H1 (cell line): ENCODE data around the gene FMNL2. TPM values are rescaled to one million over a fixed set of nuclear protein-coding genes. Genes with fewer than 3 reads are reported as not detected.

ENCODE experiments used
- CTCF ChIA-PET: fragments of 300-600 bp; sonication (Branson Sonifier 250); formaldehyde crosslinking; loops from one replicate; lab custom pipeline; 2021; ENCODE audit not compliant: partially characterized antibody; lab: Charles Lee
- POLR2A ChIA-PET: fragments of 300-600 bp; sonication (Branson Sonifier 250); formaldehyde crosslinking; loops from one replicate; lab custom pipeline; 2021; ENCODE audit warnings: inconsistent platforms; ENCODE audit not compliant: partially characterized antibody; lab: Charles Lee
- DNase-seq, 2 experiments: peaks; one replicate each; pipeline versions ENCODE4 v3.0.0 to v3.0.0-alpha.2; 2010 to 2022; ENCODE audit warnings: low spot score in 2 of 2, low read depth in 1 of 2, mixed read lengths in 1 of 2
- FAIRE-seq: peaks from 2 replicates; lab custom pipeline; 2011; peaks lifted over from hg19 to GRCh38; lab: Jason Lieb, UNC
- H2AFZ ChIP-seq: 2 replicates; pipeline ENCODE4 v1.8.1; 2012; ENCODE audit warnings: low read length, inconsistent platforms
- H2AK5ac ChIP-seq: 2 replicates; pipeline ENCODE4 v1.6.1; 2013; ENCODE audit warnings: low read depth, low read length
- H2BK120ac ChIP-seq: replicated peaks from 2 replicates; pipeline ENCODE3; 2013; ENCODE audit warnings: low read depth, low read length, inconsistent platforms
- H2BK12ac ChIP-seq: 2 replicates; pipeline ENCODE4 v1.6.1; 2013; ENCODE audit warnings: low read depth, low read length
- H2BK15ac ChIP-seq: 2 replicates; pipeline ENCODE4 v1.6.1; 2013; ENCODE audit warnings: low read length
- H2BK20ac ChIP-seq: 2 replicates; pipeline ENCODE4 v1.6.1; 2013; ENCODE audit warnings: low read length
- H2BK5ac ChIP-seq: 2 replicates; pipeline ENCODE4 v1.6.1; 2013; ENCODE audit warnings: low read depth, low read length
- H3K14ac ChIP-seq: 2 replicates; pipeline ENCODE4 v1.6.1; 2013; ENCODE audit warnings: inconsistent platforms; ENCODE audit not compliant: insufficient read length
- H3K18ac ChIP-seq: 2 replicates; pipeline ENCODE4 v1.6.1; 2013; ENCODE audit warnings: low read length; ENCODE audit errors: extremely low read depth
- H3K23ac ChIP-seq: 2 replicates; pipeline ENCODE4 v1.6.1; 2013; ENCODE audit warnings: inconsistent platforms; ENCODE audit not compliant: insufficient read length
- H3K23me2 ChIP-seq: 2 replicates; pipeline ENCODE4 v1.6.1; 2013; ENCODE audit warnings: low read depth, low read length
- H3K27ac ChIP-seq: 2 replicates; pipeline ENCODE4 v1.6.1; 2011; ENCODE audit warnings: low read depth, low read length, inconsistent platforms
- H3K27me3 ChIP-seq, 4 experiments: replicated peaks in 1 of 4; 1 replicate in 1 of 4; 2 replicates in 3 of 4; pipeline versions ENCODE4 v1.6.1 to v1.8.1; 2011 to 2013; ENCODE audit warnings: low read length in 3 of 4, mild to moderate bottlenecking in 3 of 4, inconsistent platforms in 2 of 4, mixed read lengths in 2 of 4, moderate library complexity in 1 of 4; ENCODE audit not compliant: control insufficient read depth in 3 of 4, insufficient read depth in 3 of 4; ENCODE audit errors: extremely low read depth in 1 of 4
- H3K36me3 ChIP-seq, 4 experiments: 2 replicates each; pipeline versions ENCODE4 v1.6.1 to v1.8.1; 2011 to 2013; ENCODE audit warnings: mild to moderate bottlenecking in 4 of 4, low read length in 3 of 4, moderate library complexity in 2 of 4, control low read depth in 1 of 4, inconsistent platforms in 1 of 4; ENCODE audit not compliant: insufficient read depth in 4 of 4, control insufficient read depth in 2 of 4
- H3K4ac ChIP-seq: replicated peaks from 2 replicates; pipeline ENCODE3; 2013; ENCODE audit warnings: low read length, low read depth, mixed read lengths, inconsistent platforms; ENCODE audit not compliant: insufficient read length
- H3K4me1 ChIP-seq, 4 experiments: replicated peaks in 1 of 4; 1 replicate in 1 of 4; 2 replicates in 3 of 4; pipeline versions ENCODE4 v1.6.1 to v1.8.1; 2011 to 2013; ENCODE audit warnings: low read length in 3 of 4, inconsistent platforms in 2 of 4, mixed read lengths in 1 of 4; ENCODE audit not compliant: insufficient read depth in 4 of 4, control insufficient read depth in 3 of 4
- H3K4me2 ChIP-seq, 2 experiments: 2 replicates each; pipeline versions ENCODE4 v1.6.1 to v1.8.1; 2011 to 2013; ENCODE audit warnings: low read depth in 2 of 2, low read length in 2 of 2, control low read depth in 1 of 2, inconsistent platforms in 1 of 2, mild to moderate bottlenecking in 1 of 2; ENCODE audit not compliant: insufficient read depth in 1 of 2
- H3K4me3 ChIP-seq, 4 experiments: fragments of 200-600, 300-600 bp in 1 of 4; sonication (generic), shearing (Covaris generic), sonication (Bioruptor Twin) in 1 of 4; 2 replicates each; pipeline versions ENCODE4 v1.5.1 to v1.8.1; 2011 to 2016; ENCODE audit warnings: low read length in 4 of 4, low read depth in 3 of 4, control low read depth in 2 of 4, inconsistent platforms in 2 of 4, mild to moderate bottlenecking in 2 of 4, mixed read lengths in 1 of 4, moderate library complexity in 1 of 4; ENCODE audit not compliant: insufficient read depth in 2 of 4; ENCODE audit errors: extremely low read depth in 1 of 4
- H3K56ac ChIP-seq: replicated peaks from 2 replicates; pipeline ENCODE3; 2013; ENCODE audit warnings: low read depth, mild to moderate bottlenecking, mixed read lengths, low read length, inconsistent platforms; ENCODE audit not compliant: insufficient read length
- H3K79me1 ChIP-seq: 2 replicates; pipeline ENCODE4 v1.6.1; 2013; ENCODE audit warnings: low read depth, low read length, control low read depth
- H3K79me2 ChIP-seq, 2 experiments: 2 replicates each; pipeline versions ENCODE4 v1.6.1 to v1.8.1; 2012 to 2013; ENCODE audit warnings: low read length in 2 of 2, mild to moderate bottlenecking in 2 of 2, inconsistent platforms in 1 of 2; ENCODE audit not compliant: insufficient read depth in 2 of 2, control insufficient read depth in 1 of 2
- H3K9ac ChIP-seq, 4 experiments: replicated peaks in 1 of 4; 1 replicate in 1 of 4; 2 replicates in 3 of 4; pipeline versions ENCODE4 v1.6.1 to v1.8.1; 2011 to 2013; ENCODE audit warnings: low read depth in 3 of 4, low read length in 3 of 4, control low read depth in 2 of 4, mild to moderate bottlenecking in 2 of 4, moderate library complexity in 2 of 4, inconsistent platforms in 1 of 4; ENCODE audit errors: extremely low read depth in 1 of 4
- H3K9me3 ChIP-seq, 2 experiments: 2 replicates each; pipeline versions ENCODE4 v1.6.1 to v1.8.1; 2012 to 2013; ENCODE audit warnings: mild to moderate bottlenecking in 2 of 2, moderate library complexity in 2 of 2, control low read depth in 1 of 2, inconsistent platforms in 1 of 2, low read depth in 1 of 2, low read length in 1 of 2, mixed read lengths in 1 of 2; ENCODE audit not compliant: insufficient read depth in 2 of 2
- H4K20me1 ChIP-seq, 2 experiments: replicated peaks in 1 of 2; 2 replicates each; pipeline versions ENCODE3 to v1.8.1; 2011 to 2013; ENCODE audit warnings: inconsistent platforms in 2 of 2, low read length in 2 of 2, mild to moderate bottlenecking in 1 of 2; ENCODE audit not compliant: insufficient read depth in 2 of 2, control insufficient read depth in 1 of 2
- H4K5ac ChIP-seq: 2 replicates; pipeline ENCODE4 v1.6.1; 2013; ENCODE audit warnings: low read length, low read depth, mixed read lengths, inconsistent platforms; ENCODE audit not compliant: insufficient read length
- H4K8ac ChIP-seq: 2 replicates; pipeline ENCODE4 v1.8.0; 2013; ENCODE audit warnings: mild to moderate bottlenecking, moderate library complexity, low read length, inconsistent platforms; ENCODE audit not compliant: insufficient read depth; ENCODE audit errors: extremely low read depth
- H4K91ac ChIP-seq: replicated peaks from 2 replicates; pipeline ENCODE3; 2013; ENCODE audit warnings: low read length, mixed read lengths, inconsistent platforms; ENCODE audit not compliant: insufficient read length
- CHD1 ChIP-seq: IDR thresholded peaks from 2 replicates; pipeline ENCODE4 v1.6.1; 2012; ENCODE audit warnings: low read depth, low read length, improper control_type of control experiment
- CTBP2 ChIP-seq: IDR thresholded peaks from 2 replicates; pipeline ENCODE4 v1.7.0; 2011; ENCODE audit warnings: borderline replicate concordance, mild to moderate bottlenecking, moderate library complexity, mixed read lengths, low read length; ENCODE audit not compliant: insufficient read depth, insufficient read length
- HDAC2 ChIP-seq, 2 experiments: fragments of 300-600 bp in 1 of 2; sonication (generic) in 1 of 2; IDR thresholded peaks; 2 replicates each; pipeline ENCODE4 v1.6.1; 2011 to 2012; ENCODE audit warnings: low read depth in 2 of 2, low read length in 2 of 2, mild to moderate bottlenecking in 2 of 2, moderate library complexity in 2 of 2, borderline replicate concordance in 1 of 2, inconsistent platforms in 1 of 2
- HDAC6 ChIP-seq: IDR thresholded peaks from one replicate; pipeline ENCODE4 v1.7.1; 2012; ENCODE audit warnings: low read depth, mild to moderate bottlenecking, inconsistent platforms, low read length, moderate library complexity
- POLR2AphosphoS5 ChIP-seq: IDR thresholded peaks from 2 replicates; pipeline ENCODE4 v1.6.1; 2011; ENCODE audit warnings: low read depth, low read length
- POU5F1 ChIP-seq: IDR thresholded peaks from 2 replicates; pipeline ENCODE4 v1.6.1; 2011; ENCODE audit warnings: low read depth, mild to moderate bottlenecking, low read length, moderate library complexity
- RXRA ChIP-seq: IDR thresholded peaks from 2 replicates; pipeline ENCODE4 v1.6.1; 2011; ENCODE audit warnings: low read depth, mild to moderate bottlenecking, low read length, moderate library complexity; ENCODE audit not compliant: insufficient read depth
- SAP30 ChIP-seq: fragments of 300-600 bp; sonication (generic); IDR thresholded peaks from 2 replicates; pipeline ENCODE4 v1.7.1; 2012; ENCODE audit warnings: low read length, moderate library complexity, mild to moderate bottlenecking, inconsistent platforms; ENCODE audit not compliant: insufficient read depth, insufficient replicate concordance
- TAF1 ChIP-seq: IDR thresholded peaks from 2 replicates; pipeline ENCODE4 v1.6.1; 2011; ENCODE audit warnings: mild to moderate bottlenecking, low read depth, low read length
- TAF7 ChIP-seq: optimal IDR thresholded peaks from 2 replicates; pipeline ENCODE3; 2011; ENCODE audit warnings: low read depth, mild to moderate bottlenecking, inconsistent platforms, low read length, moderate library complexity, borderline replicate concordance
- polyA plus RNA-seq, 7 experiments: library from polyadenylated mRNA; depleted of rRNA in 3 of 7; stranded (reverse) in 5 of 7; unstranded in 2 of 7; fragments of >200 nt in 5 of 7; fragments of 200-250 nt in 2 of 7; gene quantifications; 1 replicate in 5 of 7; 2 replicates in 1 of 7; 4 replicates in 1 of 7; pipeline versions ENCODE4 v1.2.1 to v1.2.3, GENCODE V29; 2011 to 2013; ENCODE audit warnings: missing spikeins in 2 of 7, mixed read lengths in 2 of 7
- total RNA-seq: library from RNA; stranded (reverse); fragmentation: NEBNext Ultra II Directional; extraction: Animal tissue kit (Norgen Biotek cat#: 25700); gene quantifications from 2 replicates; pipeline ENCODE4 v1.2.1, GENCODE V29; 2021
- TF ChIP-seq, protein P1 (sequence below): IDR thresholded peaks from 2 replicates; pipeline ENCODE4 v1.6.1; 2012; ENCODE audit warnings: inconsistent platforms

FMNL2 gene
- total and polyA plus RNA-seq, 2 of the 8 experiments (the other 6 are each of a cell fraction or from before 2014, with no cell fraction given) = 15.5 to 45.1 TPM

DNA sequence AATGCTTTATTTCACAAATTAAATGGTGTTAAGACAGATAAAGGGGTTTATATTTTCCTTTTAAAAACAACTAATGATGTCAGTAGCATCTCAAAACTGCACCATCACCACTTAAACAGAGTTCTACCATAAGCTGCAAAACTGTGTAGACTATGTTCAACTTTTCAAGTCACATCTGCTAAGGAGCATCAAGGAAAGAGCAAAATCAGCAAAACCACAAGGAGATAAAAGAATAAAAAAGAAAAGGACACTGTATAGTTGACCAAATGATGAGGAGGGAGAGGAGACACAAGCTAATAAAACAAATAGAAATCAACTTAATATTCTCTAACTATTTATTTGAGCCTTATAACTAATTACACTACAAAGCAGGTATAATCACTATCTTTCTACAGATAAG lies 348.4 kb downstream of the FMNL2 start:
- Histone ChIP-seq H3K79me1 (no peaks in the 10 kb centered on the region), H3K23me2 (no peaks in the 10 kb centered on the region), H3K4me2 (no peak overlapping the region), H3K56ac (peak overlapping the region; percentile 12), H2AK5ac (no peak overlapping the region), H2BK20ac (no peak overlapping the region), H4K20me1 (peaks cover 0 to 2% of the 10 kb centered on the region in 2 experiments), H3K4me3 (no peak overlapping the region), H3K14ac (no peak overlapping the region), H2BK12ac (no peak overlapping the region), H2AFZ (no peak overlapping the region), H3K27ac (no peak overlapping the region), H4K5ac (no peak overlapping the region), H3K9me3 (0 out of 4 replicates have a peak, but pooled peaks cover 2 to 3% of the 10 kb centered on the region in 2 experiments), H3K4me1 (no peaks in the 10 kb centered on the region), H3K18ac (no peak overlapping the region), H2BK120ac (no peak overlapping the region), H3K36me3 (peaks cover 3 to 62% (median 18%) of the 10 kb centered on the region in 4 experiments; a peak in 6 of 8 replicates), H3K4ac (no peak overlapping the region), H3K23ac (no peak overlapping the region), H4K91ac (no peak overlapping the region), H3K79me2 (peaks cover 0 to 57% of the 10 kb centered on the region in 2 experiments; a peak in 2 of 4 replicates), H3K9ac (no peak overlapping the region), H2BK15ac (no peak overlapping the region), H4K8ac (no peak overlapping the region), H3K27me3 (no peaks in the 10 kb centered on the region), H2BK5ac (no peak overlapping the region)
- DNase-seq (no peak), FAIRE-seq (no peak)
- ChIA-PET CTCF (interaction anchor here (1.2 to 1.3 kb wide), 2 partner anchors 10 to 33 kb away, joined by 3 read pairs; no protein-coding TSS in a partner anchor), POLR2A (no interaction called here)
- no peak for TF ChIP-seq RXRA
- TF ChIP-seq TAF7 = no peak
- TF ChIP-seq, protein P1, sequence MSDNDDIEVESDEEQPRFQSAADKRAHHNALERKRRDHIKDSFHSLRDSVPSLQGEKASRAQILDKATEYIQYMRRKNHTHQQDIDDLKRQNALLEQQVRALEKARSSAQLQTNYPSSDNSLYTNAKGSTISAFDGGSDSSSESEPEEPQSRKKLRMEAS = no peak
- no peak for TF ChIP-seq HDAC6
- TF ChIP-seq TAF1 = no peak
- no peak for TF ChIP-seq SAP30
- no peak for TF ChIP-seq POU5F1
- TF ChIP-seq CTBP2 = no peak
- no peak for TF ChIP-seq HDAC2 (IDR thresholded peaks at IDR 0.05; ENCODE audit: borderline replicate concordance in 1 of 2, low read depth in 2 of 2, low read length in 2 of 2)
- no peak for TF ChIP-seq CHD1
- TF ChIP-seq POLR2AphosphoS5 = no peak
